COLO668 (cell line): Measurements from ENCODE around the gene TSGA10IP.

Experiments used
- DNase-seq: peaks from one replicate; lab custom pipeline; 2025; ENCODE audit not compliant: unreplicated experiment; lab: John Stamatoyannopoulos, UW

TSGA10IP gene

DNA sequence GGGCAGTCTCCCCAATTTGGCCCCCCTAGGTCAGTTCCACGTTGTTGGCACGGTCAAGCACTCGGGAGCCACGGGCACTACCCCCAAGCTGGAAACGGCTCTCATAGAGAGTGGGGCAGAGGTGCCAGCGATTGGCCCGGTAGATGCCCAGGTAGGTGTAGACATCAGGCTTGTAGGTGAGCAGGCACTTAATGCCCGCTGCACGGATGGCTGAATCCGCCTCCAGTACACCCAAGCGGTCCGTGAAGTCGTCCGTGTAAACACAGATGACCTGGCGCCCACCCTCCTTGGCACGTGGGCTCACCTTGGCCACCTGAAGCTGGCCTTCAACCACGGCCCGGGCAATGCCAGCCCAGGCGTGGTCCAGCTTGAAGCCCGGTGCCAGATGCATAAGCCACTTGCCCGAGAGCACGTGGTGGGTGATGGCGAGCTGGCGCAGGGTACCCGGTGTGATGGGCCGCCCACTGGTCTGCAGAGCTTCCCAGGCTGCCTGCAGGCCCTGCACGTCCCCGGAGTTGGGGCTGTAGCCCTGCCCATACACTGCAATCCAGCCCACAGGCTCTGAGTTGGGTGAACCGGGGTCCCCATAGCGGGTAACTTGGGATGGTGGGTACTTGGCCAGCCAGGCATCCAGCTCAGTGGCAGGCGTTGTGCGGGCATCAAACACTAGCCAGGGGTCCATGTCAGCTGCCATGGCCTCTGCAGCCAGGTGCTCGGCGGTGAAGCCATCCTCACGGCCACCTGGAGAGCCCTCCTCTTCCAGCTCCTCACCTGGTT lies 27.7 kb upstream of the TSGA10IP start:
- DNase-seq = no peak

DNA sequence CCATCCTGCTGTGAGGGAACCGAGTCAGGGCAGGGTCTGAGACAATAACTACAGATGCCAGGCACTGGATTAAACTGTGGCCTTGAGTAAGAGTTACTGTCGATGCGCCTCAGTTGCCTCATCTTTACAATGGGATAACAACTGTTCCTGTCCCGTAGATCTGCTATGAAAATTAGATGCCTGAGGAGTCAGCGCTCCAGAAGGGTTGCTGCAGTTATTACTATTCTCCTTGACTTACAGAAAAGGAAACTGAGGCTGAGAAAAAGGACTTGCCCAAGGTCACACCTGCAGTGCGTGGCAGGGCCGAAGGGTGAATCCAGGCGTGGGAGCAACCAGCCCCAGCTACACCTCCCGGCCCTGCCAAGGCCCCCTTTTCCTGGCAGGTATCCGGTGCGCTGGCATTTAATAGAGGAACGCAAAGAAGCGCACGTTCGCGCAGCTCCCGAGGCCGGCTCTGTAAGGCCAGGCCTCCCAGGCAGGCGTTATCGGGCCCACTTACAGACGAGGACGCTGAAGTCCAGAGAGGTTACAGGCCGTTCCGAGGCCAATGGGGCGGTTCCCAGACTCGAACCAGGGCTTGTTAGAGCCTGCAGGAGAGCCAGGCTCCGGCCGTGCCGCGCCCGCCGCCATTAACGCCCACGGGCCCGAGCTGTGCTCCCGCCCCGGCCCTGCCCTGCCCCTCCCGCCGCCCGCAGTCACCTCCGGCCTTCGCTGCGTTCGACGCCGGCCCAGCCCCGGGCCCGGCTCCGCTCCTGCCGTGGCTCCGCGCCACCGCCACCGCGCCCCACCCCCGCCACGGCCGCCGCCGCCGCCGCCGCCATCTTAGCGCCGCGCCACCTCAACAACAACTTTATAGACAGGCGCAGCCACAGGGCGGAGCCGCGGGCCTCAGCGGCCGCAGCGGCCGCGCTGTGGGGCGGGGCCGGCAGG lies 26.8 kb upstream of the TSGA10IP start, which contains the start of gene C11orf68:
TSS of gene C11orf68 (minus strand) at position 852 of the 930 bp plus-strand sequence. CDS start at position 821, 31 bp downstream.
- DNase-seq = peak; percentile 61

DNA sequence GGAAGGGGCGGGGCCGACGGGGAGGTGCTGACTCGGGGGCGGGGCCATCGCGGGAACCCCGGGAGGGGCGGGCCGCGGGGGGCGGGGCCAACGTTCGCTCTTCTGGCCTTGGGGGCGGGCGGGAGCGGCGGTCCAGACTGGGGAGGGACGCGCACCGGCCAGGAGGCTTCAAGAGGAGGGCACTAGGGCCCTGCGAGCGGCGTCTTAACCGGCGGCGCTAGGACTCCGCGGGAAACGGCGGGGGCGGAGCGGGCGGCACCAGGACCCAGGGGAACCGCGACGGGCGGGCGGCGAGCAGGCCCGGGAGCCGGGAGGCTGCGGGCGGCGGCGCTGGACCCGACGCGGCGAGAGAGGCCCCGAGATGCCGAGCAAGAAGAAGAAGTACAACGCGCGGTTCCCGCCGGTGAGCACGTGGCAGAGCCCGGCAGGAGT lies 26.1 kb upstream of the TSGA10IP start, which contains the start of gene DRAP1:
TSS of gene DRAP1 (plus strand) at position 286 of the 432 bp plus-strand sequence. CDS start at position 362, 76 bp downstream.
- DNase-seq = peak; percentile 99

- DNase-seq = peak; percentile 49
Measured at GRCh38 chr11:65919573-65920371, 25.5 kb upstream of the TSGA10IP start.

DNA sequence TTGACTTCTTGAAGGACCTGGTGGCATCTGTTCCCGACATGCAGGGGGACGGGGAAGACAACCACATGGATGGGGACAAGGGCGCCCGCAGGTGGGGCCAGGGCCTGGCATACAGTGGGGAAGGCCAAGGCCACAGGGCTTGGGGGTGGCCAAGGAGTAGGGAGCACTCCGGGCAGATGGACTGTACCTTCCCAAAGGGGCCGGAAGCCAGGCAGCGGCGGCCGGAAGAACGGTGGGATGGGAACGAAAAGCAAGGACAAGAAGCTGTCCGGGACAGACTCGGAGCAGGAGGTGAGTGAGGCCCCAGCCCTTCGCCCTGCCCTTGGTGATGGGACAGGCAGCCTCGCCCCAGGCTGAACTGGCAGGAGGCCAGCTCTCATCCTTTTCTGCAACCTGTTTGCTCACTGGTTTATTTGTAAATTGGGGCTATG lies 24.9 kb upstream of the TSGA10IP start:
- DNase-seq = no peak

GRCh38 chr11:65921033-65921555 lies 24.2 kb upstream of the TSGA10IP start:
- DNase-seq = no peak

- DNase-seq = no peak
Measured at GRCh38 chr11:65921876-65922275, 23.4 kb upstream of the TSGA10IP start.

DNA sequence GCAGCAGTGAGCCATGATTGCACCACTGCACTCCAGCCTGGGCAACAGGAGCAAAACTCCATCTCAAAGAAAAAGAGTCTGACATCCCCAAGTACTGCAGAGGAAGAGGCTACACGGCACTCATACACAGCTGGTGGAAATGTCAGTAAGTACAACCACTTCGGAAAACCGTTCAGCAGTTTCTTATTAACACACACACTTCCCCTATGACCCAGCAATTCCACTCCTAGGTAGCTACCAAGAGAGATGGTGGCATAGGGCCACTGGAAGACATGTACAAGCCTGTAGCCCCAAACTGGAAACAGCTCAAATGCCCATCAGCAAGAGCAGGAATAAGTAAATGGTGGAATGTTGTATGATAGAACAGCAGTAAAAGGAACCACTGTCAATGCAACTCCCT lies 22.7 kb upstream of the TSGA10IP start:
- DNase-seq = no peak

DNA sequence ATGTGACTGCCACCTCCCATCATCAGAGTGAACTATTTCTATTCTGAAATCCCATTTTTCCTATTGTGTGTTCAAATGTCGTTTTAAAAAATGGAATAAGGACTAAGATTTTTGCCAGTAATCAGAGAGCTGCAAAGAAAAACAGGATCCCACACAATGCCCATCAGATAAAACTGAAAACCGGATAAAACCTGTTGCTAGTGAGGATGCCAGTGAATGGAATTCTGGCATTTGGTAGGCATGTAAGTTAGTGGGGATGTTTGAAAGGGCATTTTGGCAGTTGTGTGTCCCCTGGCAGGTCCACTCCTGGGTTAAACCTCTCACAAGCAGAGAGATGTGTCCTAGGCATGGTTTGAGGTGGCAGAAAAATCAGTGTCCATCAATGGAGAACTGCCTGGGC lies 19.9 kb upstream of the TSGA10IP start:
- DNase-seq = no peak

DNA sequence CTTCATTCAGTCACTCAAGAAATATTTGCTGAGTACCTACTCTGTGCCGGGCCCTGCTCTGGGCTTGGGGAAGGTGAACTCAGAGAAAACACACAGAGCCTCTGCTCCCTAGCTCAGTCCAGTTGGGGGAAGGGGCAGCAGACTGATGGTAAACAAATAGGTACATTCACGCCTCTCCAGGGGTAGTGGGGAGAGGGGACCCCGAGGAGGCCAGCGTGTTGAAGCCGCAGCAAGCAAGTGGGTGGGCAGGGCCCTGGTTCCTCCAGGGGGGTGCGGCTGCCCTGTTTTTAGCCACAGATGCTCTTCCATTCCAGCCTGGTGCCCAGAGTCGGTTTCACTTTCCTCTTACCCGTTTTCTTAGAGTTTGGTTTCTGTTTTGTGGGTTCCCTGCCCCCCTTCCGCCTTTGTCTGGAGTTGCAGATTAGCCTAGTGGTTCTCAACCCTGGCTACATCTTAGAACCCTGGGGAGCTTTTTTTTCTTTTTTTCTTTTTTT lies 17.3 kb upstream of the TSGA10IP start:
- no peak for DNase-seq

GRCh38 chr11:65928667-65929066 lies 16.6 kb upstream of the TSGA10IP start:
- DNase-seq = no peak

DNA sequence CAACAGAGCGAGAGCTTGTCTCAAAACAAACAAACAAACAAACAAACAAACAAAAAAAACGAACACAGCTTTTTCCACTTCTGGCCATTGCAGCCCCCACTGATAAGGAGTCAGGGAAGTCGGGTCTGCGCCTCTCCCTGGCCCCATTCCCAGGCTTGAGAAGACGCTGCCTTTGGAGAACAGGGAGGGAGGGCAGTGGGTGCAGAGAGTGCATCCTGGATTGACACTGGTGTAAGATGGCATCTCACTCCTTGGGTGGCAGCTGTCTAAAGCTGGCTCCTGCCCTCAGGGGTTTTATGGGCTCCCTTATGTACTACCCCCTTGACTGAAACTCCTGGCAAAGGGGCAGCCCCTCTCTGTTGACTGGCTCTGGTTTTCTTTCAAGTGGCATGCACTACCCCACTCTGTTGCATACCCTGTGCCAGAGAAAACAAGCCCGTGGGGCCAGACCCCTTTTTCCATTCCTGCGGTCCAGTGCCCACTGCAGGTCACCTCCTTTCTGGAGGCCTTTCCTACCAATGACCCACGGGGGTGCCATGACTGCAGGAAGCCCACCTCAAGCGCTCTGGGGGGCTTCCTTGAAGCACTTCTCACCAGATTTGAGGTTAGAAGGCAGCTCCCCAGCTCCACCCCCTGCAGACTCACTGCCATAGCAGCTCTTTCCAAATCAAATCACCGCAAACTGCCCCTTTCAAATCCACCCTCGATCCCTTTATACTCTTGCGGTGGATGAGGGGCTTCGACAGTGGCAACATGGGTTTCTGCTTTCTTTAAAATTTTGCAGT lies 13.3 kb upstream of the TSGA10IP start:
- no peak for DNase-seq

DNA sequence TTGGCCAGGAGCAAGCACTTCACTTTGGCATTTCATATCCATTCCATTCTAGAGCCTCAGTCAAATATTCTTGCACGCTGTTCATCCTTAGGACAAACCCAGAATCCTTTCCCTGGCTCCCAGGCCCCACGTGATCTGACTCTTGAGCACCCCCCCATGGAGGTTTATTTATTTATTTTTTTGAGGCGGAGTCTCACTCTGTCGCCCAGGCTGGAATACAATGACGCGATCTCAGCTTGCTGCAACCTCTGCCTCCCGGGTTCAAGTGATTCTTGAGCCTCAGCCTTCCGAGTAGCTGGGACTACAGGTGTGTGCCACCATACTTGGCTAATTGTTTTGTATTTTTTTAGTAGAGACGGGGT lies 12.7 kb upstream of the TSGA10IP start:
- no peak for DNase-seq

DNA sequence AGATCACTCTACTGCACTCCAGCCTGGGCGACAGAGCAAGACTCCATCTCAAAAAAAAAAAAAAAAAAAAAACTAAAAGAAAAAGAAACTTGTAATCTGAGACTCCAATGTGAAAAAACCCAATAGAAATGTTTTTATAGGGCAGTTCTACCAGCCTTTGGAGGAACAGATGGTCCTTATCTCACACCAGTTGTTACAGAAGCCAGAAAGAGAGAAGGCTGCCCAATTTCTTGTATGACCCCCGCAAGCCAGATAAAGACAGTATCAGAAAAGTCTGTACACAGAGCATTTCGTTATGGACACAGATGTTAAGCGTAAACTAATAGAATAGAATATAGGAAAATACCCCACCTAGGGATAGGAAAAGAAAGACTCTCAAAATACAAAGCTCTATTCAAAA lies 11.3 kb upstream of the TSGA10IP start:
- no peak for DNase-seq

DNA sequence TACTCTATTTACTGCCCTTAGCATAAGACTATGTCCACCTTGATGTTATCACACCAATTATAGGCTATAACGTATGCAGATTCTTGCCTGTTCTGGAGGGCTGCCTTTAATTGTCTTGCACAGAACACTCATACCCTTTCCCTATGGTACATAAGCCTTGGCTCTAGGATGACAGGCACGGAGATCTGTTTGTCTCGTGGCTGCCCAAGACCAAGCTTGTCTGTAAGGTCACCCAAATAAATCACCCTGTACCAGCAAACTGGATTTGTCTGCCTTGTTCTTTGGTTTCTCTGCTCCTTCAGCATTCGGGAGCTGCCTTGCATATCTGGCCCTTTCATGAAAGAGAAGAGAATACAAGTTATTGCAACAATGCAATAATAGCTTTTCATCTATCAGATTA lies 7.5 kb upstream of the TSGA10IP start:
- no peak for DNase-seq

DNA sequence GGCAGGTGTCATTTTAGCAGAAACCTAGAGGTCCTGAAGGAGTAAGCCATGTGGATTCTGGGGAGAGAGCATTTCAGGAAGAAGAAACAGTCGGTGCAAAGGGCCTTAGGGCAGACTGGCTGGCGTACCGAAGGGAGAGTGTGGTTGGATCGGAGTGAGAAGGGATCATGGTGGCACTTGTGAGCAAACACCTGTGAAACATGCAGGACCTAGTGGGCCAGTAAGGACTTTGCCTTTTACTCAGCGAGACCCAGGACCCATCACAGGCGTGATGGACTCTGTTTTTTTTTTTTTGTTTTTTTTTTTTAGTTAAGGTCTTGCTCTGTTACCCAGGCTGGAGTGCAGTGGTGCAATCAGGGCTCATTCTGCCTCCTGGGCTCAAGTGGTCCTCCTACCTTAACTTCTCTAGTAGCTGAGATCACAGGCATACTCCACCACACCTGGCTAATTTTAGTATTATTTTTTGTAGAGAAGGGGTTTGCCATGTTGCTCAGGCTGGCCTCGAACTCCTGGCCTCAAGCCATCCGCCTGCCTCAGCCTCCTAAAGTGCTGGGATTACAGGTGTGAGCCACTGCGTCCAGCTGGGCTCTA lies 3.5 kb upstream of the TSGA10IP start:
- DNase-seq = no peak

GRCh38 chr11:65942531-65942930 lies 2.7 kb upstream of the TSGA10IP start:
- DNase-seq = no peak

GRCh38 chr11:65944191-65944590 lies 1.1 kb upstream of the TSGA10IP start:
- no peak for DNase-seq

DNA sequence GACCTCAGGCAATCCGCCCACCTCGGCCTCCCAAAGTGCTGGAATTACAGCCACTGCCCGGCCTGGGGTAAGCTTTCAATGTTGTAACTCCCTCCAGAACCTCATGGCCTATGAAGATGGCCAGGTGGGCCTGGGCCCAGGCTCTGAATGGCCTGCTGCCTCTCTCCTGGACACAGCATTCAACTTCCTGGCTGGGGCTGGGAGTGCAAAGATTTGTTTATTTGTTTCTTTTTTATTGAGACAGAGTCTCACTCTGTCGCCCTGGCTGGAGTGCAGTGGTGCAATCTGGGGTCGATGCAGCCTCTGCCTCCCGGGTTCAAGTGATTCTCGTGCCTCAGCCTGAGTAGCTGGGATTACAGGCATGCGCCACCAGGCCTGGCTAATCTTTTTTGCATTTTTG lies 513 bp upstream of the TSGA10IP start:
- no peak for DNase-seq
